Inflammatory macrophage treated with lipopolysaccharide for 1 hour (primary cell): Measurements from ENCODE around the gene PFKL.

Source experiments
- DNase-seq, 2 donors: peaks; one replicate each; pipeline ENCODE4 v3.0.0-alpha.2; 2020 to 2022

PFKL gene

DNA sequence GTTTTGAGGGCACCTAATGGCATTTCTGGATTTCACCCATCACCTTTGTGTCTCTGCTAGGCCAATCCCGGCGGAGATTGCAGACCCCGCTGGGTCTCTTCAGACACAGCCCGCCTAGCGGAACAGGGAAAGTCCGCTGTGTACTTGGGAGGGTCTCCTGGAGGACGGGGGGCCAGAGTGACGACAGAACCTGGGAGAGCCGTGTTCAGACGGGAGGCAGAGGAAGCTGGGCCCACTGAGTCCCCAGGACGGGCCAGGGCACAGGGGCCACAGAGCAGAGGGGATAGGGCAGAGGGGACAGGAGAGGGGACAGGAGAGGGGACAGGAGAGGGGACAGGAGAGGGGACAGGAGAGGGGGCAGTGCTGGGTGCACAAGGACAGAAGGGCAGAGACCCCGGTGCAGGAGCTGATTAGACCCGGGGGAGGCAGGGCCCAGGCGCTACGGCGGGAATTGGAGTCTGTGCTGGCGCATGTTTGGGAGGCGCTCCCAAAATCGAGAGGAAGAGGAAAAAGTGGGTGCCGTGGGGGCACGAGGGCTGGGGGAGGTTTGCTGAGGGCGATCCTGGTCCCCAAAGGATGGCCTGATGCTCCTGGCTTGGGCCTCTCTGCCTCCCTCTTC is 66.2 kb downstream of the PFKL start:
- no peak for DNase-seq

DNA sequence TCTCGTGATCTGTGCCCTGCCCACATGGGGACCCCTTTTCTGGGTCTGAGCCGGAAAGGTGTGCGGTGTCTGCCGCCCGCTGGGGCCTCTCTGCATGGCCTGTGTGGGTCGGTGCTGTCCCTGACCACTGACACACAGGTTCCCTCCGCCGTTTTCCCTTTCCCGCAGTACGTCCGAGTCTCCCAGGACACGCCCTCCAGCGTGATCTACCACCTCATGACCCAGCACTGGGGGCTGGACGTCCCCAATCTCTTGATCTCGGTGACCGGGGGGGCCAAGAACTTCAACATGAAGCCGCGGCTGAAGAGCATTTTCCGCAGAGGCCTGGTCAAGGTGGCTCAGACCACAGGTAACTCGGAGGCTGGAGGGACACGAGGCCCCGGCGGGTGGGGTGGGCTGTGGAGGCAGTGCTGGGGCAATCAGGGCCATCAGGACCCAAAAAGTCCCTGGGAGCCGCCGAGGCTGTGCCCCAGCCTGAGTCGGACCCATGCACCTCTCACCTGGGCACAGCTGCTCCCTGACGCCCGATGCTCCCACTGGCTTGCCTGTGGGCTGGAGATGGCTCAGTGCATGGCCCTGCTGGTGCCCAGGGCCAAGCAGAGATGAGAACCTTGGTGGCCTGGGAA is 66.8 kb downstream of the PFKL start:
- DNase-seq, result no peak

DNA sequence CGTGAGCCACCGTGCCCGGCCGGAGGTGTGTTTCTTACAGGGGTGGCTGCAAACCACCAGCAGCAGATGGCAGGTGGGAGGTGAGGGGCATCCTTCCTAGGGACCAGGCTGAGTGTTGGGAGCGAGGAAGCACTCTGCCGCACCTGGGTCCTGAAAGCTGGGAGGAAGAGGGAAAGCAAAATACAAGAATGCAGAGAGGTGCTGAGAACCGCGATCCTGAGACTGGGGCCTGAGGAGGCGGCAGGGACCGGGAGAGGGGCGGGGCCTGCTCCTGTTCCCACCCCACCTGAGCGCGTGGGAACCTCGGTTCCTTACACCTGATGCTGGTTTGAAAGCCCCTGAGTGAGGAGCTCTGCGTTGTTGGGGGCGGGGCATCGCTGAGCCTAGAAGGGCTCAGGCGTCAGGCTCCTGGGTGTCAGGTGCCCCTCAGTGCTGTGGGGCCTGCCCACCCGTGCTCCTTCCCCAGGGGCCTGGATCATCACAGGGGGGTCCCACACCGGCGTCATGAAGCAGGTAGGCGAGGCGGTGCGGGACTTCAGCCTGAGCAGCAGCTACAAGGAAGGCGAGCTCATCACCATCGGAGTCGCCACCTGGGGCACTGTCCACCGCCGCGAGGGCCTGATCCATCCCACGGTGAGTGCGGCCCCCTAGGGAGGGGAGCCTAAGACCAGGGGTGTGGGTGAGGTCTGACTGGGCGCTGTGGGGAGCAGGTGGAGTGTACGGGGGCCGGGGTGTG is 69.0 kb downstream of the PFKL start:
- no peak for DNase-seq

DNA sequence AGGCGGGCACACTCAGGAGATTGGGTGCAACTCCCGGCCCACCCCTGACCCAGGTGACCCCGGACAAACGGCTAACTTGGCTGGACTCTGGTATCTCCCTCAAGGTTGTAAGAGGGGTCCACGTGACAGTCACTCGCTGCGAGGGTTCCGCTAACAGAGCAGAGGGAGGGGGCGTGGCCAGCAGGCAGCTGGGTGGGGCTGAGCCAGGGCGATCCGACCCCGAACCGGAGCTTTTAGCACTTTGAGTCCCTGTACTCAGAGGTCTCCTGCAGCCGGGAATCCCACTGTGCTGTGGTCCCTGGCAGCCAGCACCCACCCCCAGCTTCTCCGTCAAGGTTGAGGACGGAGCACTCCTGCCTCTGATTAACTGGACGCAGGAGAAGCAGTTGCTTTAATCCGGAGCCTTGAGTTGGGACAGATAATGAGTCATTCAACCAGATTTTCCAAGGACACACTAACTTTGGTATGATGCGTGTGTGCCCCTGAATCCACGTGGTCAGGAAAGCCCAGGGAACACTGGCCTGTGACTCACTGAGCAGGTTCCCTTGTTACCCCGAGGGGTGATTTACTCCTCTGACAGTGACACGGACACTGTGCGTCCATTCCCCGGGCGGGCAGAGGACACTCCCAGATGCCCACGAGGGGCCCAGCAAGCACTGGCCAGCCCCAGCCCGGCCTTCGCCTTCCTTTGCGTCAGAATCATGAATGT is 70.3 kb downstream of the PFKL start:
- DNase-seq, result peak in 1 of 2 donors; percentile 53

DNA sequence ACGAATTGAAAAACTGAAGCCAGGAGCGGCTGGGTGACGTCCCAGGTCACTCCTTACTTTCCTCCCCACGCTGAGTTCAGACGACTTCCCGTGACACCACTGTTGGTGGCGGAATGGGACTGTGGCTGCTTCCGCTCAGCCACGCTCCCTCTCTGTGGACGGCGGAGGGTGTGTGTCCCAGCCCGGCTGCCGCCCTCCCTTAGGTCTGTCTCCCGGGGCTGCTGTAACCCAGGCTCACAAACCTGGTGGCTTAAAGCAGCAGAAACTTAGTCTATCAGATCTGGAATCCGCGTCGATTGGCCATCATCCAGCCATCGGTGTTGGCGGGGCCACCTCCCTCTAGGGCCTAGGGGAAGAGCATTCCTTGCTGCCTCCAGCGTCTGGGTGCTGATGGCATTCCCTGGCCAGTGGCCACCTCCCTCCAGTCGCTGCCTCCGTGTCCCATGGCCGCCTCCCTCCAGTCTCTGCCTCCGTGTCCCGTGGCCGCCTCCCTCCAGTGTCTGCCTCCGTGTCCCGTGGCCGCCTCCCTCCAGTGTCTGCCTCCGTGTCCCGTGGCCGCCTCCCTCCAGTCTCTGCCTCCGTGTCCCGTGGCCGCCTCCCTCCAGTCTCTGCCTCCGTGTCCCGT is 71.0 kb downstream of the PFKL start:
- DNase-seq, result no peak

DNA sequence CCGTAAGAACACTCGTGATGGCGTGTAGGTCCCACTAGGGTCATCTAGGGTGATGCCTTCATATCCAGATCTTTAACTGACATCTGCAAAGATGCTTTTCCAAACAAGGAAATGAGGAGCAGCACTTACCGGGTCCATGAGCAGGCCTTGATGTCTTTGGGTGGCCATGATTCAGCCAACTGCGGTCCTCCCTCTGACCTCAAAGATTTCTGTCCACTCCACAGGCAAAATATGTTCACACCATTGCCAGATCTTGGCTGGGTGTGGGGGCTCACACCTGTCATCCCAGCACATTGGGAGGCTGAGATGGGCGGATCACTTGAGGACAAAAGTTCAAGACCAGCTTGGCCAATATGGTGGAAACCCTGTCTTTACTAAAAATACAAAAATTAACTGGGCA is 71.7 kb downstream of the PFKL start:
- no peak for DNase-seq

DNA sequence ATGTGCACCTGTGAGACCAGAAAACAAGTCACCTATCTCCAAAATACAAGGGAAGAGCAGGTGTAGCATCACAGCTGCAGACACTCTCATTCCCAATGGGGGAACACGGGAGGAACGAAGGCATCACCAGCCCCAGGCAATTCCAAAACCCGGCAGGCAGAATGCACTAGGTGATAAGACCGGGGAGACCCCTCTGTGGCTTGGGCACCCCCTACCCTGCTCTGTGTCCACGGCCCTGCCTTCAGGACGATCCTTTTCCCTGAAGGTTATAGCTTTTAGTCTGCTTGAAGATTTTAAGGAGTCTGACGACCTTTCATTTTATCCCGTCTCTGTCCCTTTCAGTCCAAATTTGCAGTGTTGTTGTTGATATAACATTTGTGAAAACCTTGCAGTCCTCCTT is 72.8 kb downstream of the PFKL start:
- DNase-seq, result no peak

DNA sequence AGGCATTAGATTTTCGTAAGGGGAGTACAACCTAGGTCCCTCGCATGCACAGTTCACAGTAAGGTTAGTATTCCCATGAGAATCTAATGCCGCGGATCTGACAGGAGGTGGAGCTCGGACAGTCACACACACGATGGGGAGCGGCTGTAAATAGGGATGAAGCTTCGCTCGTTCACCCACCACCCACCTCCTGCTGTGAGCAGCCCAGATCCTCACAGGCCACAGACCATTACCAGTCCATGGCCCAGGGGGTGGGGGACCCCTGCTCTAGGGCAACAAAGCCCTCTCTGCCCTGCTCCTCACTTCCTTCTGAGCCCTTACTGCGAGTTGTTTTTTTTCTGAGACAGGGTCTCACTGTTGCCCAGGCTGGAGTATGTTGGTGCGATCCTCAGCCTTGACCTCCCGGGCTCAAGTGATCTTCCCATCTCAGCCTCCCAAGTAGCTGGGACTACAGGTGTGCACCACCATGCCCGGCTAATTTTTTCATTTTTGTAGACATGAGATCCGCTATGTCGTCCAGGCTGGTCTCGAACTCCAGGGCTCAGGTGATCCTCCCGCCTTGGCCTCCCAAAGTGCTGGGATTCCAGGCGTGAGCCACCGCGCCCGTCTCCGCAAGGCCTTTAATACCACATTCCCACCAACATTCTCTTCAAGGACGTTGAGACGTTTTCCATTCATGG is 74.9 kb downstream of the PFKL start:
- DNase-seq, result no peak

DNA sequence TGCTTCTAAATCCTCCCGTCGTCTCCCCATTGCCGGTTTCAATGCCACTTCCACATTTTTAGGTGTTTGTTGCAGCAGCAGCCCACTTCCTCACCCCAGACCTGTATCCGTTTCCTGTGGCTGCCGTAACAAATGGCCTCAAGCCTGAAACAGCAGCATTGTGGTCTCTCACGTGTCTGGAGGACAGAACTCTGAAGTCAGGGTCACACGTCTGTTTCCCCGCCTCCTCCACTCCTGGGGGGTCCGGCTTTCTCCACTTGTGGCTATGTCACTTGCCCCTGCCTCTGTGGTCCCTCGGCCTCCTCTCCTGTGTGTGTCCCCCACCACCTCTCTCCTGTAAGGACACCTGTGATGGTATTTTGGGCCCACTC is 75.4 kb downstream of the PFKL start:
- DNase-seq, result peak; percentile 47 to 62

DNA sequence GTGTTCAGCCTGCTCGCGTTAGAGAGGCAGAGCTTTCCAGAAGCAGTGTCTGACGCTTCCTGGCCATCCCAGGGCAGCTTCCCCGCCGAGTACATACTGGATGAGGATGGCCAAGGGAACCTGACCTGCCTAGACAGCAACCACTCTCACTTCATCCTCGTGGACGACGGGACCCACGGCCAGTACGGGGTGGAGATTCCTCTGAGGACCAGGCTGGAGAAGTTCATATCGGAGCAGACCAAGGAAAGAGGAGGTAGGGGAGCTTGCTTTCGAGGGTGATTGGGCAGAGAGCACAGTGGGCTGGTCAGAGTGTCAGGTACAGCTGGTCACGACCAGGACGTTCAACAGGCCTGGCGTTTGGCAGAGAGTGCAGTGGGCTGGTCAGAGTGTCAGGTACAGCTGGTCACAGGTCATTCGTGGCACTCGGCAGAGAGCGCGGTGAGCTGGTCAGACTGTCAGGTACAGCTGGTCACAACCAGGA is 75.9 kb downstream of the PFKL start:
- no peak for DNase-seq

DNA sequence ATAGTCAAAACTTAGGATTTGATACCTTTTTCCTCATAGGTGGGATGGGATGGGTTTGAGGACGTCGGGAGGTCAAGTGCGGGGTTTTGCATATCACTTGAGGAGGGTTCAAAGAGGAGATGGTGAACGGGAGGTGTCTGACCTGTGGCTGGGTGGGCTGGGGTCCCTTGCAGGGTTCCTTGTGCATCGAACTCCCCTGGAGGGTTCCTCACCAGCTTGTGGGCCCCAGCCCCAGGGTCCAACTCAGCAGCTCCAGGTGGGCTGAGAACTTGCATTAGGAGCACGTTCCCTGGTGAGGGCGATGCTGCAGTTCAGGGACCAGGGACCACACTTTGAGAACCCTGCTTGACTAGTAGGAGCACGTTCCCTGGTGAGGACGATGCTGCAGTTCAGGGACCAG is 76.8 kb downstream of the PFKL start:
- no peak for DNase-seq
